Parathyroid adenoma (tissue), 2 donors: ENCODE measurements around the gene FBXW11.

Experiments
- H2AFZ ChIP-seq: fragments of 300-600 bp; sonication (generic); one replicate; pipeline ENCODE4 v1.7.0; 2017; ENCODE audit warnings: antibody characterized with exemption, mild to moderate bottlenecking
- H3K27ac ChIP-seq: fragments of 300-600 bp; sonication (generic); one replicate; pipeline ENCODE4 v1.7.0; 2017
- H3K27me3 ChIP-seq: fragments of 300-600 bp; sonication (generic); one replicate; pipeline ENCODE4 v1.7.0; 2017; ENCODE audit warnings: low read length; ENCODE audit not compliant: control insufficient read depth, insufficient read depth
- H3K36me3 ChIP-seq: fragments of 300-600 bp; sonication (generic); one replicate; pipeline ENCODE4 v1.7.0; 2017; ENCODE audit warnings: low read length; ENCODE audit not compliant: control insufficient read depth, insufficient read depth
- H3K4me1 ChIP-seq: fragments of 300-600 bp; sonication (generic); one replicate; pipeline ENCODE4 v1.7.0; 2017; ENCODE audit warnings: control low read depth
- H3K4me2 ChIP-seq: fragments of 300-600 bp; sonication (generic); one replicate; pipeline ENCODE4 v1.7.0; 2017; ENCODE audit warnings: low read length
- H3K4me3 ChIP-seq: fragments of 300-600 bp; sonication (generic); one replicate; pipeline ENCODE4 v1.7.0; 2017; ENCODE audit warnings: low read depth, low read length
- H3K79me2 ChIP-seq: fragments of 300-600 bp; sonication (generic); one replicate; pipeline ENCODE4 v1.7.0; 2017; ENCODE audit warnings: control low read depth
- H3K9ac ChIP-seq: fragments of 300-600 bp; sonication (generic); one replicate; pipeline ENCODE4 v1.7.0; 2017; ENCODE audit warnings: mild to moderate bottlenecking
- H3K9me3 ChIP-seq: fragments of 300-600 bp; sonication (generic); one replicate; pipeline ENCODE4 v1.7.0; 2017; ENCODE audit warnings: low read length; ENCODE audit not compliant: control insufficient read depth
- CTCF ChIP-seq: fragments of 300-600 bp; sonication (generic); IDR thresholded peaks from one replicate; pipeline ENCODE4 v1.7.0; 2017; ENCODE audit warnings: antibody characterized with exemption, mild to moderate bottlenecking
- donor health status: primary hyperparathyroidism.

Gene FBXW11

GRCh38 chr5:171961117-171961516 lies 45.3 kb downstream of the FBXW11 start:
- H3K4me2 ChIP-seq, result no peak overlapping the region
- no peak overlapping the region for H3K4me3 ChIP-seq
- no peaks in the 10 kb centered on the region for H3K9me3 ChIP-seq
- no peak overlapping the region for H3K27ac ChIP-seq
- H3K9ac ChIP-seq, result no peak overlapping the region
- peaks cover 61% of the 10 kb centered on the region for H3K79me2 ChIP-seq
- peaks cover 25% of the 10 kb centered on the region for H3K4me1 ChIP-seq
- no peaks in the 10 kb centered on the region for H3K27me3 ChIP-seq
- no peaks in the 10 kb centered on the region for H3K36me3 ChIP-seq
- TF ChIP-seq CTCF, result no peak
- H2AFZ ChIP-seq, result no peak overlapping the region

GRCh38 chr5:171957591-171958251 lies 48.7 kb downstream of the FBXW11 start:
- Histone ChIP-seq H3K79me2 (peaks cover 60% of the 10 kb centered on the region), H3K9ac (no peak overlapping the region), H3K9me3 (no peaks in the 10 kb centered on the region), H3K4me1 (peaks cover 18% of the 10 kb centered on the region), H3K4me2 (no peak overlapping the region), H3K36me3 (no peaks in the 10 kb centered on the region), H2AFZ (no peak overlapping the region), H3K4me3 (no peak overlapping the region), H3K27me3 (no peaks in the 10 kb centered on the region), H3K27ac (no peak overlapping the region)
- TF ChIP-seq CTCF, result no peak

GRCh38 chr5:171956887-171957495 lies 49.4 kb downstream of the FBXW11 start:
- Histone ChIP-seq H3K27ac (no peak overlapping the region), H3K4me1 (peaks cover 18% of the 10 kb centered on the region), H3K4me2 (no peak overlapping the region), H3K9me3 (no peaks in the 10 kb centered on the region), H3K27me3 (no peaks in the 10 kb centered on the region), H3K79me2 (peaks cover 62% of the 10 kb centered on the region), H3K9ac (no peak overlapping the region), H3K36me3 (no peaks in the 10 kb centered on the region), H3K4me3 (no peak overlapping the region), H2AFZ (no peak overlapping the region)
- no peak for TF ChIP-seq CTCF

- H2AFZ ChIP-seq, result no peak overlapping the region
- no peaks in the 10 kb centered on the region for H3K9me3 ChIP-seq
- TF ChIP-seq CTCF, result no peak
- no peaks in the 10 kb centered on the region for H3K27me3 ChIP-seq
- no peak overlapping the region for H3K9ac ChIP-seq
- no peak overlapping the region for H3K4me3 ChIP-seq
- H3K27ac ChIP-seq, result no peak overlapping the region
- H3K79me2 ChIP-seq, result peaks cover 61% of the 10 kb centered on the region
- peaks cover 18% of the 10 kb centered on the region for H3K4me1 ChIP-seq
- no peaks in the 10 kb centered on the region for H3K36me3 ChIP-seq
- H3K4me2 ChIP-seq, result no peak overlapping the region
Measured at GRCh38 chr5:171956314-171956713, 50.1 kb downstream of the FBXW11 start.

GRCh38 chr5:171955761-171956160 lies 50.7 kb downstream of the FBXW11 start:
- TF ChIP-seq CTCF, result no peak
- Histone ChIP-seq H3K27ac (no peak overlapping the region), H3K27me3 (no peaks in the 10 kb centered on the region), H3K9me3 (no peaks in the 10 kb centered on the region), H3K4me3 (no peak overlapping the region), H3K4me1 (peaks cover 18% of the 10 kb centered on the region), H2AFZ (no peak overlapping the region), H3K79me2 (peaks cover 58% of the 10 kb centered on the region), H3K4me2 (no peak overlapping the region), H3K9ac (no peak overlapping the region), H3K36me3 (no peaks in the 10 kb centered on the region)
